Adrenal gland (tissue), 12 donors: ENCODE measurements around the gene UBE2H. TPM values are rescaled to one million over a fixed set of nuclear protein-coding genes. Genes with fewer than 3 reads are reported as not detected.
A peak's percentile ranks its signal among the peaks of the same experiment; 100 is the strongest.

ENCODE experiments used
- DNase-seq, 7 donors: peaks; one replicate each; pipeline ENCODE4 v3.0.0-alpha.2; 2019 to 2020
- H3K27ac ChIP-seq, 5 donors: fragments of 200-600 bp; sonication (generic) in 4 of 5; 1 replicate in 3 of 5; 2 replicates in 2 of 5; pipeline versions ENCODE4 v1.5.1 to v1.8.0; 2016 to 2020; ENCODE audit warnings: mild to moderate bottlenecking in 1 of 5
- H3K27me3 ChIP-seq: fragments of 200-600 bp; 2 replicates; pipeline ENCODE4 v1.8.0; 2021
- H3K36me3 ChIP-seq, 2 donors: fragments of 200-600 bp; replicated peaks in 1 of 2; 1 replicate in 1 of 2; 2 replicates in 1 of 2; pipeline versions ENCODE4 v1.5.1 to v1.8.0; 2018 to 2022
- H3K4me1 ChIP-seq, 2 donors: fragments of 200-600 bp; replicated peaks in 1 of 2; 1 replicate in 1 of 2; 2 replicates in 1 of 2; pipeline versions ENCODE4 v1.5.1 to v1.8.0; 2018 to 2021
- H3K4me3 ChIP-seq, 4 donors: fragments of 200-600 bp; sonication (generic) in 3 of 4; one replicate each; pipeline ENCODE4 v1.5.1; 2016 to 2018
- H3K9me3 ChIP-seq, 3 donors: fragments of 200-600 bp; sonication (generic) in 1 of 3; replicated peaks in 1 of 3; 1 replicate in 2 of 3; 2 replicates in 1 of 3; pipeline versions ENCODE4 v1.5.1 to v1.8.0; 2016 to 2021
- POLR2A ChIP-seq, 2 donors: fragments of 450-650 bp; IDR thresholded peaks; one replicate each; pipeline ENCODE4 v1.6.1; 2017; ENCODE audit warnings: antibody characterized with exemption in 2 of 2, mild to moderate bottlenecking in 2 of 2, moderate library complexity in 1 of 2
- WGBS, 4 donors: extraction: QIAGEN DNeasy Blood & Tissue Kit in 2 of 4; methylation state at CpG; one replicate each; pipeline versions ENCODE4 v1.1.5 to v1.1.7; 2013 to 2017; 5-methylcytosine and 5-hydroxymethylcytosine counted together
- intact Hi-C, 2 donors: fragments of 100-400 bp; cut with DNase I; formaldehyde crosslinking; loops; one replicate each; pipeline versions ENCODE4 v1.14.1 to v1.15.0; 2022 to 2023
- polyA plus RNA-seq, 3 donors: library from polyadenylated mRNA; stranded (reverse); fragments of 200-250 nt in 2 of 3; fragments of 350-450 nt in 1 of 3; fragmentation: Illumina TruSeq in 1 of 3; extraction: RNeasy Lipid Tissue Mini Kit (QIAGEN cat#74804) in 1 of 3; gene quantifications; one replicate each; pipeline ENCODE4 v1.2.3, GENCODE V29; 2013 to 2014
- total RNA-seq, 9 donors: library from RNA; depleted of rRNA in 4 of 9; stranded (reverse); fragments of >200 nt in 4 of 9; fragments of 120-200 nt in 1 of 9; fragmentation: NEBNext Ultra II Directional in 1 of 9; extraction: Animal tissue kit (Norgen Biotek cat#: 25700) in 1 of 9; gene quantifications; one replicate each; pipeline versions ENCODE4 v1.1.0 to v1.2.4, GENCODE V29; 2013 to 2023
- TF ChIP-seq, protein P1 (sequence below), 6 experiments: fragments of 450-650 bp in 4 of 6; fragments of 200-600 bp in 2 of 6; sonication (generic) in 1 of 6; IDR thresholded peaks; 1 replicate in 5 of 6; 2 replicates in 1 of 6; pipeline versions ENCODE4 v1.5.1 to v1.8.0; 2016 to 2021; ENCODE audit warnings: antibody characterized with exemption in 6 of 6, mild to moderate bottlenecking in 2 of 6, moderate library complexity in 1 of 6
- donor health status: healthy with polysubstance abuse.
- donor health status: Bipolar disorder and iron deficiency.
- donor health status: DM: yes; HTN: yes; CAD: no.
- donor health status: DM: no; HTN: no; CAD: no.
- donor health status: DM: no; HTN: no; CAD: no.
- donor health status: DM: yes; HTN: yes; CAD: no.

Gene UBE2H
- total and polyA plus RNA-seq, 12 donors = 48.3 to 392 (median 143) TPM

- 41 to 54% (median 47%) methylated on average over 5 of the region's 5 CpGs for WGBS, 4 donors
- peak overlapping the region in 3 of 5 donors; percentile 38 to 66 (median 52) for H3K27ac ChIP-seq
- no peak for DNase-seq
- TF ChIP-seq POLR2A (IDR thresholded peaks at IDR 0.05) = no peak
- TF ChIP-seq, protein P1, sequence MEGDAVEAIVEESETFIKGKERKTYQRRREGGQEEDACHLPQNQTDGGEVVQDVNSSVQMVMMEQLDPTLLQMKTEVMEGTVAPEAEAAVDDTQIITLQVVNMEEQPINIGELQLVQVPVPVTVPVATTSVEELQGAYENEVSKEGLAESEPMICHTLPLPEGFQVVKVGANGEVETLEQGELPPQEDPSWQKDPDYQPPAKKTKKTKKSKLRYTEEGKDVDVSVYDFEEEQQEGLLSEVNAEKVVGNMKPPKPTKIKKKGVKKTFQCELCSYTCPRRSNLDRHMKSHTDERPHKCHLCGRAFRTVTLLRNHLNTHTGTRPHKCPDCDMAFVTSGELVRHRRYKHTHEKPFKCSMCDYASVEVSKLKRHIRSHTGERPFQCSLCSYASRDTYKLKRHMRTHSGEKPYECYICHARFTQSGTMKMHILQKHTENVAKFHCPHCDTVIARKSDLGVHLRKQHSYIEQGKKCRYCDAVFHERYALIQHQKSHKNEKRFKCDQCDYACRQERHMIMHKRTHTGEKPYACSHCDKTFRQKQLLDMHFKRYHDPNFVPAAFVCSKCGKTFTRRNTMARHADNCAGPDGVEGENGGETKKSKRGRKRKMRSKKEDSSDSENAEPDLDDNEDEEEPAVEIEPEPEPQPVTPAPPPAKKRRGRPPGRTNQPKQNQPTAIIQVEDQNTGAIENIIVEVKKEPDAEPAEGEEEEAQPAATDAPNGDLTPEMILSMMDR (IDR thresholded peaks at IDR 0.05) = no peak
- H3K4me1 ChIP-seq = peaks cover 38 to 80% of the 10 kb centered on the region in 2 donors
- no peak overlapping the region for H3K4me3 ChIP-seq
- intact Hi-C loops = no loop called here
- no peaks in the 10 kb centered on the region for H3K9me3 ChIP-seq
- no peaks in the 10 kb centered on the region for H3K27me3 ChIP-seq
- peaks cover 0 to 6% of the 10 kb centered on the region in 2 donors for H3K36me3 ChIP-seq
These were observed 46.1 kb downstream of the UBE2H start for GRCh38 chr7:129906700-129907099.

DNA sequence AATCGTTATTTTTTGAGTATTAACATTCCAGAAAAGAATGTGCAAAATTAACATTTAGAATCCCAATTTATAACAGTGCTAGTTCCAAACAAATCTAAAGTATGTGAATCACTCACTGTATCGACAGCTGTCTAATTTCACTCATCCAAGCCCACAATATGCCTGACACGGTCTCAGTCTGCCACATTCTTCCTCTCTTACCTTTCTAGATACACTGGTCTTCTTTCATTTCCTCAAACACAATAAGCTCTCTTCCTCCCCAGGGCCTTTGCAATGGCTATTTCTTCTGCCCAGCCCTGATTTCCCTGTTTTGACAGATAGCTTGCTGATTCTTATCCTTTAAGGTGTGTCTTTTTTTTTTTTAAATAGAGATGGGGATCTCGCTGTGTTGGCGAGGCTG lies 48.8 kb downstream of the UBE2H start:
- Histone ChIP-seq H3K4me1 (peaks cover 47 to 85% of the 10 kb centered on the region in 2 donors), H3K36me3 (peaks cover 0 to 12% of the 10 kb centered on the region in 2 donors), H3K9me3 (no peaks in the 10 kb centered on the region), H3K27me3 (no peaks in the 10 kb centered on the region), H3K4me3 (no peak overlapping the region), H3K27ac (peak overlapping the region in 3 of 5 donors; percentile 51 to 75 (median 69))
- DNase-seq = no peak
- intact Hi-C loops = no loop called here
- 55 to 70% (median 65%) methylated on average over 5 of the region's 5 CpGs for WGBS, 4 donors
- TF ChIP-seq, protein P1 (IDR thresholded peaks at IDR 0.05) = no peak
- TF ChIP-seq POLR2A (IDR thresholded peaks at IDR 0.05) = no peak

DNA sequence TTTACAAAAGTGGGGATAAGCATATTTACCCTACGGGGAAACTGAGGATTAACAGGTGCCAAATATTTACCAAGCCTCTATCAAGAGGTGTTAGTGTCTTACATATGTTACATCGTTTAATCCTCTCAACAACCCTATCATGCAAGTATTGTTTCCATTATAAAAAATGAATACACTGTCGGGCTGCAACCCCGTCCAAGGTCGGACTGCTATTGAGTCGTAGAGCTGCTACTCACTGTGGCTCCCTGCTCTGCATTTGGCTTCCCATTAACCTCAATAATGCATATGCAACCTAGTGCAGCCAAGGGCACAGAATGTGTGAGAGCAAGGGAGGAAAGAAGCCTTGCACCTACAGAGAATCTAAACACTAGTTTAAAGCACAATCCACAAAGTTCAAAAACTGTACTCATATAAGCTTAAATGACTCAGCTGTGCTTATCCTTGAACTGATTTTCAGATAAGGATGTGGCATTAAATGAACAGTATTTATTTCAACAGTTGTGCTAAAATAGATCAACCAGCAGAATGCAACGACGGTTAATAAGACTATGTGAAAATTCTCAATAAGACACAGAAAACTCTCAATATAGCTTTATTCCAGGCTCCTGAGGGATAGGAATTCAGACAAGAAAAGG lies 49.9 kb downstream of the UBE2H start:
- Histone ChIP-seq H3K27me3 (no peaks in the 10 kb centered on the region), H3K27ac (peak overlapping the region in 4 of 5 donors; percentile 9 to 75 (median 60))

GRCh38 chr7:129898502-129899160 lies 54.1 kb downstream of the UBE2H start:
- Histone ChIP-seq H3K9me3 (no peaks in the 10 kb centered on the region), H3K4me3 (no peak overlapping the region), H3K27ac (no peak overlapping the region), H3K27me3 (no peaks in the 10 kb centered on the region), H3K36me3 (peaks cover 0 to 12% of the 10 kb centered on the region in 2 donors), H3K4me1 (peaks cover 52 to 76% of the 10 kb centered on the region in 2 donors)
- DNase-seq = no peak
- intact Hi-C loops = no loop called here
- WGBS, 4 donors = 73 to 80% (median 77%) methylated on average over 5 of the region's 5 CpGs
- TF ChIP-seq, protein P1 (IDR thresholded peaks at IDR 0.05) = no peak

More for the DNA sequence above, 49.9 kb downstream of the UBE2H start:
- intact Hi-C loops = no loop called here
- WGBS, 4 donors = 37 to 68% (median 45%) methylated on average over 8 of the region's 8 CpGs
- H3K9me3 ChIP-seq = no peaks in the 10 kb centered on the region
- H3K4me3 ChIP-seq = no peak overlapping the region
- H3K4me1 ChIP-seq = peaks cover 48 to 85% of the 10 kb centered on the region in 2 donors
- peak in 1 of 7 donors; percentile 49 for DNase-seq
- TF ChIP-seq, protein P1 (IDR thresholded peaks at IDR 0.05) = no peak
- peak in 1 of 2 donors; percentile 14 for TF ChIP-seq POLR2A (IDR thresholded peaks at IDR 0.05)
- H3K36me3 ChIP-seq = peaks cover 0 to 12% of the 10 kb centered on the region in 2 donors
